WERI-Rb-1 (cell line): Measurements from ENCODE around the gene MYBBP1A.

Source experiments
- DNase-seq: peaks from one replicate; pipeline ENCODE4 v3.0.0-alpha.2; 2020
- H3K27ac ChIP-seq: fragments of 250-450 bp; sonication (Bioruptor Pico); 2 replicates; pipeline ENCODE4 v1.5.1; 2020; ENCODE audit warnings: mild to moderate bottlenecking, moderate library complexity
- H3K27me3 ChIP-seq: fragments of 250-450 bp; sonication (Bioruptor Pico); 2 replicates; pipeline ENCODE4 v1.5.1; 2021; ENCODE audit warnings: mild to moderate bottlenecking, low read depth, moderate library complexity; ENCODE audit not compliant: insufficient read depth, severe bottlenecking
- H3K36me3 ChIP-seq: fragments of 250-450 bp; sonication (Bioruptor Pico); 2 replicates; pipeline ENCODE4 v1.5.1; 2020; ENCODE audit warnings: mild to moderate bottlenecking, moderate library complexity
- H3K4me3 ChIP-seq: 2 replicates; pipeline ENCODE4 v1.5.1; 2011; ENCODE audit warnings: low read depth, mild to moderate bottlenecking, control low read depth, low read length
- H3K9me3 ChIP-seq: fragments of 250-450 bp; sonication (Bioruptor Pico); 2 replicates; pipeline ENCODE4 v1.5.1; 2021; ENCODE audit warnings: mild to moderate bottlenecking, moderate library complexity; ENCODE audit not compliant: severe bottlenecking
- CTCF ChIP-seq: IDR thresholded peaks from 2 replicates; pipeline ENCODE4 v1.5.1; 2011; ENCODE audit warnings: low read depth, mild to moderate bottlenecking, control low read depth, inconsistent platforms, low read length

Gene MYBBP1A

GRCh38 chr17:4508207-4508606, 47.0 kb downstream of the MYBBP1A start:
- Histone ChIP-seq H3K4me3 (no peak overlapping the region), H3K27me3 (no peaks in the 10 kb centered on the region), H3K9me3 (no peaks in the 10 kb centered on the region), H3K27ac (no peak overlapping the region), H3K36me3 (no peaks in the 10 kb centered on the region)
- no peak for DNase-seq
- no peak for TF ChIP-seq CTCF

GRCh38 chr17:4507361-4508111, 47.6 kb downstream of the MYBBP1A start:
- H3K4me3 ChIP-seq = no peak overlapping the region
- H3K9me3 ChIP-seq = no peaks in the 10 kb centered on the region
- no peak for DNase-seq
- H3K36me3 ChIP-seq = no peaks in the 10 kb centered on the region
- TF ChIP-seq CTCF = no peak
- no peaks in the 10 kb centered on the region for H3K27me3 ChIP-seq
- no peak overlapping the region for H3K27ac ChIP-seq

- no peaks in the 10 kb centered on the region for H3K9me3 ChIP-seq
- TF ChIP-seq CTCF = no peak
- H3K4me3 ChIP-seq = no peak overlapping the region
- H3K27ac ChIP-seq = no peak overlapping the region
- no peaks in the 10 kb centered on the region for H3K36me3 ChIP-seq
- no peak for DNase-seq
- no peaks in the 10 kb centered on the region for H3K27me3 ChIP-seq
These were observed 48.3 kb downstream of the MYBBP1A start for GRCh38 chr17:4506892-4507291.

- no peaks in the 10 kb centered on the region for H3K36me3 ChIP-seq
- H3K9me3 ChIP-seq = no peaks in the 10 kb centered on the region
- H3K27me3 ChIP-seq = no peaks in the 10 kb centered on the region
- TF ChIP-seq CTCF = no peak
- DNase-seq = no peak
- no peak overlapping the region for H3K27ac ChIP-seq
- no peak overlapping the region for H3K4me3 ChIP-seq
These were observed 48.9 kb downstream of the MYBBP1A start for GRCh38 chr17:4506175-4506813.

GRCh38 chr17:4505187-4505586, 50.0 kb downstream of the MYBBP1A start:
- Histone ChIP-seq H3K27ac (no peak overlapping the region), H3K27me3 (no peaks in the 10 kb centered on the region), H3K36me3 (no peaks in the 10 kb centered on the region), H3K4me3 (no peak overlapping the region), H3K9me3 (no peaks in the 10 kb centered on the region)
- no peak for DNase-seq
- no peak for TF ChIP-seq CTCF
